ENCODE measurements around the gene TNNT2.

Gene TNNT2

DNA sequence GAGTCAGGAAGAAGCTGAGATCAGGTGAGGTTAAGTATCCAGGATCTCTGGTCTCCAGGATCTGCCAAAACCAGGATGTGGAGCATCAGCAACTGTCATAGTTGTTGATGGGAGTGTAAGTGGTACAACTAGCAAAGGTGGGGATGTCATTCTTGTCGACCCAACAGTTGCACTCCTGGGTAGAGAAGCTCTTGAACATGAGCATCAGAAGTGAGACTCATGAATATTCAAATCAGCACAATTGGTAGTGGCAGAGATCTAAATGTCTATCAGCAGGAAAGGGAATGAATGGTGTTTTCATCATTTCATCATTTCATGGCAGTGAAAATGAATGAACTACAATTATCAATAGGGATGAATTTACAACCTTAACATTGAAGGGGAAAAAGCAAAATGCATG lies 25.9 kb upstream of the TNNT2 start:
- DNase-seq (ENCODE audit: low read depth in 1 of 2, low spot score in 1 of 2) = no peak

GRCh38 chr1:201401700-201402099 lies 24.2 kb upstream of the TNNT2 start:
- no peak for DNase-seq (ENCODE audit: low read depth in 1 of 2, low spot score in 1 of 2)

DNA sequence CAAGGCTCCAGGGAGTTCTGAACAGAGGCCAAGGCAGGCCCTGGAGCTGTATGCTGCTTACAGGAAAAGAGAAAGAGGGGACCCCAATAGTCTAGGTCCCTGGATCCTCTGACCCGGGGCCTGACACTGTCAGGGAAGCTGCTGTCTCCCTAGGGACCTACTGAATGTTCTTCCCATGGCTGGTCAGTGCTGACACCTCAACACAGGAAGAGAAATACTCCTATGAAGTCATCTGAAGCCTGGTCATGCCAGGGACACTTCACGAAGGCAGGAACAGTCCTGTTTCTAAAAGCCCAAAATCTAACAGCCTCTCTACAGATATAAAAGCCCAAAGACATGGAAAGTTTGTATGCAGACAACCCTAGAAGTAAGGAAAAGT lies 23.4 kb upstream of the TNNT2 start:
- no peak for DNase-seq (ENCODE audit: low read depth in 1 of 2, low spot score in 1 of 2)

- no peak for DNase-seq (ENCODE audit: low read depth in 1 of 2, low spot score in 1 of 2)
Measured at GRCh38 chr1:201400212-201400851, 22.9 kb upstream of the TNNT2 start.

- DNase-seq (ENCODE audit: low read depth in 1 of 2, low spot score in 1 of 2) = no peak
Measured at GRCh38 chr1:201399352-201400126, 22.1 kb upstream of the TNNT2 start.

DNA sequence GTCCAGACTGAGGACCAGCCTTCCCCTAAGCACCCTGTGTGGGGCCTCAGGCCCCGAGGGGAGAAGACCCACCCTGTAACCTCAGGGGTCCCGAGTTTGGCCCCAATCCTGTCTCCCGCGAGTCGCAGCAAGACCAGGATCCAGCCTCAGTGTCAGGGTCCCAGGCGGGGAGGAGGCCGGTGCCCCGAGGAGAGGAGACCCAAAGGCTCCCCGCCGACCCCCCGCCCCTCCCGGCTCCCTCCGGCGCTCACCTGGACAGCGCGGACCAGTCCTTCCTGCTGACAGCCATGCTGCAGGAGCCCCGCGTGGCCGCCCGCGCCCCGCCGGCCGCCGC lies 21.5 kb upstream of the TNNT2 start, which contains the start of gene LAD1:
TSS of gene LAD1 (minus strand) at position 307 of the 334 bp plus-strand sequence. CDS start at position 289, 18 bp downstream.
- no peak for DNase-seq (ENCODE audit: low read depth in 1 of 2, low spot score in 1 of 2)

- no peak for DNase-seq (ENCODE audit: low read depth in 1 of 2, low spot score in 1 of 2)
Measured at GRCh38 chr1:201397675-201398074, 20.2 kb upstream of the TNNT2 start.

DNA sequence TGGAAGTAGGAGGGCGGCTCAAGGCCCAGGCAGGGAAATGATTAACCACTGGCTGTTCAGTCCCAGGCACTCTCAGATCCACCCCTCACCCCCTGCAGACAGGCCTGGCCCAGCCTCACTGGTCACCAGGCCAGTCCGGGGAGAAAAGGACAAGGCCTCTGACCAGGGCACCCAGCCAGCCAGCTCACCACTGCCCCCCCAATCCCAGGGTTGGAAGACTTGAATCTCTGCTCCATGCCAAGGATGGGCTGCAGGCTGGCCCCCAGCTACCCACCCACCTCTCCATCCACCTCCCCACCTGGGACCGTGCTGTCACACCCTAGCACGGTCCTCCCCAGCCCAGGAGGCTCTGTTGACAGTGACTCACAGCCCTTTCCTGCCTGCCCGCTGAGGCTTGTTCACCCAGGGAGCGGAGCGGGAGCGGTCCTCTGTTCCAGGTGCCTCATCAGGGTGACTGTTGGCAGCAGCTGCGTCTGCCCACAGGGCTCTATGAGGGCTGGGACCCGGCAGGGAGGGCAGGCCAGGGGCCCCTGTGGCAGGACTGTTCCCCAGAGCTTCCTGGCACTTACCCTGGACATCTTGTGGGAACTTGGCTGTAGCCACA lies 19.5 kb upstream of the TNNT2 start:
- DNase-seq (ENCODE audit: low read depth in 1 of 2, low spot score in 1 of 2) = no peak

GRCh38 chr1:201395936-201396335 lies 18.5 kb upstream of the TNNT2 start:
- DNase-seq (ENCODE audit: low read depth in 1 of 2, low spot score in 1 of 2) = no peak

DNA sequence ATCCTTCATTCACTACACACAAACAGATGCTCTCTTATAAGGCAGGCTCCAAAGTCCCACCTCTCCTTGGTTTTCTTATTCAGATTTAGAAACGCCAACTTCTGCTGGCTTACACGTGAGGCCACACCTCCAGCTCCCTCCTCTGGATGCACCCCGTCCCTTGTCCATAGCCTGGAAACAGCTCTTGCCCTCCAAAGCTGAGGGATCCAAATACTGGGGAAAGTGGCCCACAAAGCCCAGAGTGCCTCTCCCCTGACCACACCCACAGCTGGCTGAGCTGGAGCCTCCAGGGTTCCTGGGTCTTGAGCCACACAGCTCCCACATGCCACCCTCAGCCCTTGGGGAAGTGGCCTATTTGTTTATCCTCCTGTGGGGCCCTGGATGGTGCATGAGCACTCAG lies 17.1 kb upstream of the TNNT2 start:
- DNase-seq (ENCODE audit: low read depth in 1 of 2, low spot score in 1 of 2) = no peak

DNA sequence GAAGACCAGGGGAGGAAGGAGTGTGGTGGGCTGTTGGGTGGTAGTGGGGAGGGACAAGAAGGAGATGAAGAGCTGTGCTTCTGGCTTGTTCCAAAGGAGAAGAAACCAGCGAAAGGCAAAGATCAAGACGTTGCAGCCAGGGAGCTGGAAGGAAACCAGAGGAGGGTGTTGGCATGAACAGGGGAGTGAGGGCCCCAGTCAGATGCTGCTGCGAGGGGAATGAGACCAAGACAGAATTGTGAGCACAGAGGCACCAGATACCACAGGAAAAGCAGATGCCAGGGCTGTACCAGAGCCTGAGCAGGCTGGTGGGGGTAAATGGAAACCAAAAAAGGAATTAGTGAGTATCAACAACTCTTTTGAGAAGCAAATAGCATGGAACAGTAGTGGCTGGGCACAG lies 15.6 kb upstream of the TNNT2 start:
- no peak for DNase-seq (ENCODE audit: low read depth in 1 of 2, low spot score in 1 of 2)

DNA sequence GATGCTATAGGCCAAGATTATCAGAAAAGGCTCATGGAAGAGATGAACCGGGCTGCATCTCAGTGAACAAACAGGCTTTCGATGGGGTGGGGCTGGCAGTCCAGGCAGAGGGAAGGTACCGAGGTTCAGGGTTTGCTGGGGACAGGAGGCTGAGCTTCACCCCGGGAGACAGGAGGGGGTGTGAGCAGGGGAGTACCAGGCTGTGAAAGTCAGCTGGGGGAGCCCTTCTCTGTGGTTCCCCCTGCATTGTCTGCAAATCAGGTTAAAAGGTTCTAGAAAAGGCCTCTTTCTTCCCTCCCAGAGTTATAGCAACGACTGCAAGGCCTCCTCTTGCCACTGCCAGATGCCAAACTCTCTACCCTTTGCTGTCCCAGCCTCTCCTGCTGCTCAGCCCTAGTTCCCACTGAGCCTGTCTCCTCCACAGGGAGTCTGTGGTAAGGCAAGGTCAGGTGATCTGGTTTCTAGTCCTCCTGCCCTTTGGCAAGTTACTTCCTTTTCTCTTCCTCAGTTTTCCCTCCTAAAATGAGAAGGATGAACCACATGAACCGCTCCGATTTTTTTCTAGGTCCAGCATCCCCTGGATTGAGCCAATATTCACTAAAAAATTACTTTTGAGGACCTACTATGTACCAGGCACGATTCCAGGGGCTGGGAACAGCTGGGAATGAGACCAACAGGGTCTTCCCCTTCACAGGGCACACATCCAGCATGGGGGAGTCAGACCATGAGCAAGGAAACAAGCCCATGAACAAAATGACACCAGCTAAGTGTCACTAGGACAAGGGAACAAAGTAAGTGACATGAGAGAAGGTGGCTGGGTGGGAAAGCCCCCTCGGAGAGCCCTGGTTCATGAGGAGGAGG lies 14.4 kb upstream of the TNNT2 start:
- no peak for DNase-seq (ENCODE audit: low read depth in 1 of 2, low spot score in 1 of 2)

DNA sequence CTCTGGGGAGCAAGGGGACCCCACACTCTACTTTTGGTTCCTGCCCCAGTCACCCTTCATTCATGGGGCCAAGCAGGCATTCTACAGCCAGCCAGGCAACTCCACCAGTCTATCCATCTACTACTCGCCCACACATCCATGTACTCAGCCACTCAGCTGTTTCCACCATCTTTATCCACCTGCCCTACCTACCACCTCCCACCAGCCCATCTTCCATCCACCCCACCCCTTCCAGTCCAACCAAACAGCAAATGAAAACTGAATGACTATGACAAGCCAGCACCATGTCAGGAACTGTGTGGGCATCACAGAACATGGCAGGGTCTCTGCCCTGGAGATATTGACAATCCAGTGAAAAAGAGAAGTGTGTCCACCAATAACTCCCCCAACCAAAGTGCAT lies 13.7 kb upstream of the TNNT2 start:
- DNase-seq (ENCODE audit: low read depth in 1 of 2, low spot score in 1 of 2) = no peak

GRCh38 chr1:201389051-201389450 lies 11.6 kb upstream of the TNNT2 start:
- no peak for DNase-seq (ENCODE audit: low read depth in 1 of 2, low spot score in 1 of 2)

GRCh38 chr1:201386208-201386607 lies 8.7 kb upstream of the TNNT2 start:
- no peak for DNase-seq (ENCODE audit: low read depth in 1 of 2, low spot score in 1 of 2)

DNA sequence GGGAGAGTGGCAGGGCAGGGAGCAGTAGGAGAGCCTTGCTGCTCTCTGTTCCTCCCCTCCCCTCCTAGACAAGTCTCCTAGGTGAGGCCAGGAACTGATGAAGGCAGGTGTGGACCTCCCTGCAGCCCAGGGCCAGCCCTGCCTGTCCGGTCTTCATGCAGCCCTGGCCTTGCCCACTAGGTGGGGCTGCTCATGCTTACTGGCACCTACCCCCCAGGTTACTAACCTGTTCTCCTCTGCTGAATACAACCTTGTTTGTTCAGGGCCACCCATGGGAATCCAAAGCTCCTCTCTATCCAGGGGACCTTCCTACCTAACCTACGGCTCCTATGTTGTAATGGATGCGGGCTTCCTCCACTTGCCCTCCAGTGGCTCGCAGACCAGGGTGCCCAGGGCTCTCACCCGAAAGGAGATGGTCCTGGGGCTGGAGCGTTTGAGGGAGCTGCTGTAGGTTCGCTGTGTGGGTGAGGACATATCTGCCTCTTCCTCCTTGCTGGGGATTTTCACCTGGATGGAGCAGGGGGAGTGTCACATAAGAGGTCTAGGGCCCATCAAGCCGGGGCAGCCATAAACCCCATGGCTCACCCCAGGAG lies 7.9 kb upstream of the TNNT2 start:
- DNase-seq (ENCODE audit: low read depth in 1 of 2, low spot score in 1 of 2) = no peak

DNA sequence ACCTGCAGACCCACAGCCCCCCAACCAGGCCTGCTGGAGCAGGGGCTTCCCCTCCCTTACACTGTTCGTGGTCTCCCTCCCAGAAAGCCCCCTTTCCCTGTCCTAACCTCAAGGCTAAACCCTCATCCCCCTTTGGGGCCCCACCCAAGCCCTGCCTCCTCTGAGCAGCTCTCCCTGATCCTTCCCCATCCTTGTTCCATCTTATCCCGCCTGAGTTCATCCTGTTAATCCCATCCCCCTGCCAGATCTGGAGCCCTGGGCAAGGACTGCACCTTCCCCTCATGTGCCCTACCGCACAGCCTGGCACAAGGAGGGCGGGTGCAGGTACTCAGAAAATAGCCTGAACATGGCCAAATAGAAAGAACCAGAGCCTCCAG lies 6.9 kb upstream of the TNNT2 start:
- no peak for DNase-seq (ENCODE audit: low read depth in 1 of 2, low spot score in 1 of 2)

DNA sequence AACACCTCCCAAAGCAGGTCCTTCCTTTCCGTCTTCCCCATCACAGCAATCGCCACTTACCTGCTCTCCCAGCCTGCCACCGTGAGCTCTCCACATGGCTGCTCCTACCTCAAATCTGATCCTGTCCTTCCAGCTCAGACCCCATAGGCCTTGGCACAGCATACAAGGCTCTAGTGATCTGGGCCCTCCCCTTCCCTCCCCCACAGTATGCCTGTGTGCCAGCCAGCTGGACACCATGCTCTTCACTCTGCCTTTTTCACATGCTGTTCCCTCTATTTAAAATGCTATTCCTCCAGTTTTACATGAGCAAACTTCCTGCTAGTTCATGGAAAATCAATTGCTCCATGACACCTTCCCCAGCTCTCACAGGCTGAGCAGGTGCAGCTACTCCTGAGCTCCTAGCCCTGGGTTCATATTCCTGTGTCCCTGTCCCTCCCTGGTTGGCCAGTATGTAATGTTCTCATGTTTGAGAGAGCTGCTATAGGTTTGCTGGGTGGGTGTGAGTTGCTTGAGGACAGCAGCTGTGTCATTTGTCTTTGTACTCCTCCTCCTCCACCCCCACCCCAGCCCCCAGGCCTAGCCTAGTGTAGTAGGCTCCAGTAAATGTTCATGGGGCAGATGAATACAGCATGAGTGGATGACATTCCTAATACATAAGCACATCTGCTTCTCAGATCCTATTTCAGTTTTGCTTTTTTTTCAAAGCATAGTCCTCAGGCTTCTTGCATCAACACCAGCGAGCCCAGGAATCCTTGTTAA lies 6.3 kb upstream of the TNNT2 start:
- DNase-seq (ENCODE audit: low read depth in 1 of 2, low spot score in 1 of 2) = no peak

DNA sequence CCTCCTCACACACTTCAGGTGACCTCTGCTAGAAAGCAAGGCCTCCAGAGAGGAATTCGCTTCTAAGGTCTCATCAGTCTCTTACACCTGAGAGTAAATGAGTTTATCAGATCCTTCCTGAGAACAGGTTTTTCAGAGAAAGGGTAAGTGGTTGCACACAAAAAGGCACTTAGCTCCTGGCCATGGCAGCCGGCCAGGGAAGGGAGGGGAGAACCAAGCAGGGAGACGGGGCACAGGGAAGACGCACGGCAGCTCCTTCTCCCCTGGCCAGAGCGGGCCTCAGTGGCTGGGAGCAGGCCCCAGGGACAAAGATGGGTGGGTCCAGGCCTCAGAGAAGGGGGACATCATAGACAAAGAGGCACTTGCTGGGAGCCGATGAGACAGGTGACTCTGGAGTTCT lies 3.6 kb upstream of the TNNT2 start:
- no peak for DNase-seq (ENCODE audit: low read depth in 1 of 2, low spot score in 1 of 2)

GRCh38 chr1:201379733-201380242 lies 2.3 kb upstream of the TNNT2 start:
- no peak for DNase-seq (ENCODE audit: low read depth in 1 of 2, low spot score in 1 of 2)

All from activated T-helper 1 cell treated with anti-CD3 and anti-CD28 coated beads, Interleukin-2, amount 50 U/mL, for 16 hours (primary cell).